GM19324 (cell line): ENCODE measurements around the gene REPS1.
A peak's percentile ranks its signal among the peaks of the same experiment; 100 is the strongest.
"Not testable (repeated sequence)": the region's sequence is repeated elsewhere in the genome, so short reads cannot be mapped to it uniquely, and the experiment has no call there.

Source experiments
- ATAC-seq: cut with Tn5 transposase; IDR thresholded peaks from one replicate; pipeline ENCODE4 v1.9.1; 2021; ENCODE audit warnings: mild to moderate bottlenecking, moderate library complexity; ENCODE audit not compliant: unreplicated experiment, low FRiP score

REPS1 gene

DNA sequence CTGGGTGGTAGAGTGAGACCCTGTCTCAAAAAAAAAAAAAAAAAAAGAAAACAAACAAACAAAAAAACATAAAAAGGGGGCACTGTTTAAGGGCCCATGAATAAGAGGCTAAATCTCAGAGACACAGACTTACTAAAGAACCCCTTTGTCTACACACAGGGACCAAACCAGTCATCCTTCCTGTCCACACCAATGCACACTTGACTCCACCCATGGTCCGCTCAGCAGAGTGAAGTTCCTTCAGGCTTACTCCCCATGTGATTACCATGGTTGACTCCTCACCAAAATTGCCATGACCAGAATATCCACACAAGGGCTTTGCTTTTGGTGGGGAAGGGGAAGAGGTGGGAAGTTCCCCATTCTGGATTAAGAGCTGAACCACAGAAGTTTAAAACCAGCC is 19.4 kb upstream of the REPS1 start:
- no peak for ATAC-seq

DNA sequence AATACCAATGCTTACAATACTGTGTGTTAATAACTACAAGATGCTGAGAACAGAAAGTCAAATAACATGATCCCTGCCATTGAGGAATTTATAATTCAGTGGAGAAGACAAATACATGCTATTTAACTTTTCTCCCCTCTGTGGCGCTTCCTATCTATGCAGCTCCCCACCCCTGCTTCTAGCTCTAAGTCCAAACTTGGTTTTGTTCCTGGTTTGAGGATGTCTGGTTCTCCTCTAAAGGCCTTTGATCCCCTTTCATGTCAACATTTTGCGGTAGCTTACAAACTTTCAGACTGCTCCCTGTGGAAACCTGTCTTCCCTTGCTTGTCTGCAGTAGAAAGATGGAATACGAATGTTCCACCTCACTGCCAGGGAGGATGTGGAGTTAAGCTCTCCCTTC is 18.4 kb upstream of the REPS1 start:
- ATAC-seq: no peak

DNA sequence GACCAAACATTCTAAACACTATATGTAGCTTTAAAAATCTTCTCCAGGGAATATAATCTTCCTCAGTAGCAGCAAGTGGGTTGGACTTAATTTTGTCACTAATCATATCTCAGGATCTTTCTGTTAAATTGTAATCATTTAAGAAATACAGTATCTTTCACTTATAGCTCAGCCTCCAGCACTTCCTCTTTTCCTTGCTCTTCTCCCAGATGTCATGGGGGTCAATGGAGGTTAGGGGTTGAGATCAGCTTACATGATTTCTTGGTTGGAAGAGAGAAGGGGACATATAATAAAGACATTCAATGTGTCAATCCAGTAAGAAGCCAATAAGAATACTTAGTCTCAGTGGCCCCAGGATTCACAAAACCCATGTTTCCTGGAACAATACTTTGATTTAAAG is 15.7 kb upstream of the REPS1 start:
- ATAC-seq: no peak

DNA sequence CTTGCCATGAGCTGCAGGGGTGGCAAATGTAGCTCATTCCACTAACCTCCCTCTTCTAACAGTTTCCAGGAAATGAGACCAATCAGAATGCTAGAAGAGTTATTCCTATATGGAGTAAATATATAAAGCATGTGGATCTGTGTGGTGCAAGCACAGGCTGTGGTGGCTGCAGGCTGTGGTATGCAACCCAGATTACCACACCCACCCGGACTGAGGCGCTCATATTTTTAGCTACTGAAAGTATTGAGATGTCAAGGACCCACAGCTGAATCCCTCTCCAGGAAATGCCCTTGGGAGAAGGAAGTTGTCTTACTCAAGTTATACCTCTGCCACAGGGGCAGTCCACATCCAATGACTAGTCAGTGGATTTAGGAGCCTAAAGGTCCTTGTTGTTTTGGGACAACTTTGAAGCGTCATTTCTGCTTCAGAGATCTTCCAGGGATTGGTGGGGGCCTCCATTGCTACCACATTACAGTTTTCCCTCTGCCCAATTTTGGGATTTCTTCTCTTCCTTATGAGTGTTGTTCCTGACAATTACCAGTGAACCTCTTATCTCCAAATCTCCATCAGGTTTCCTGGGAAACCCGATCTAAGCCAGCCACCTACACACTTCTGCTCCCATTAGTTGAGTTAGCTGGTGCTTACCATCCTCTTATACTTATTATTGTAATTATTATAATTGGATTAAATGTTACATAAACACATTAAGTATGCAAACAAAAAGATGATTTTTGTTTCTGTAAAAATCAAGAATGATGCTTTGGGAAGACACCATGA is 12.1 kb upstream of the REPS1 start:
- ATAC-seq: no peak

DNA sequence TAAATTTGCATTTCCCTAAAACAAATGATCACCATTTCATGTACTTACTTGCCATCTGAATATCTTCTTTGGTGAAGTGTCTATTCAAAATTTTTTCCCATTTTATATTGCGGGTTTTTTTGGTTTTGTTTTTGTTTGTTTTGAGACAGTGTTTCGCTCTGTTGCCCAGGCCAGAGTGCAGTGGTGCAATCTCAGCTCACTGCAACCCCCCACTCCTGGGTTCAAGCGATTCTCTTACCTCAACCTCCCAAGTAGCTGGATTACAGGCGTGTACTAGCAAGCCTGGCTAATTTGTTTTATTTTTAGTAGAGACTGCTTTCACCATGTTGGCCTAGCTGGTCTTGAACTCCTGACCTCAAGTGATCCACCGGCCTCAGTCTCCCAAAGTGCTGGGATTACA is 9.1 kb upstream of the REPS1 start:
- ATAC-seq: no peak

DNA sequence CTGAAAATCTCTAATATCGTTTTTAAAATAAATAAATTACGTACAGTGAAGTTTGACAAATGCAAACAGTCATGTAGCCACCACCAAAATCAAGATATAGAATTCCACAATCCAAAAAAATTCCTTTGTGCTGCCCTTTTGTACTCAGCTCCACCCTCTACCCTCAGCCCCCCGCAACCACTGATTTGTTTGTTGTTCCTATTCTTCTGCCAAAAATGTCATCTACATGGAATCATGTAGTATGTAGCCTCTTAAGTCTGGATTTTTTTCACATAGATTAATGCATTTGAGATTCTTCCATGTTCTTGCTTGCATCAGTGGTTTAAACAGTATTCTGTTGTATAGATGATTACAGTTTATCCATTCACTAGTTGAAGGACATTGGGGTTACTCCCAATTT is 8.5 kb upstream of the REPS1 start:
- no peak for ATAC-seq

DNA sequence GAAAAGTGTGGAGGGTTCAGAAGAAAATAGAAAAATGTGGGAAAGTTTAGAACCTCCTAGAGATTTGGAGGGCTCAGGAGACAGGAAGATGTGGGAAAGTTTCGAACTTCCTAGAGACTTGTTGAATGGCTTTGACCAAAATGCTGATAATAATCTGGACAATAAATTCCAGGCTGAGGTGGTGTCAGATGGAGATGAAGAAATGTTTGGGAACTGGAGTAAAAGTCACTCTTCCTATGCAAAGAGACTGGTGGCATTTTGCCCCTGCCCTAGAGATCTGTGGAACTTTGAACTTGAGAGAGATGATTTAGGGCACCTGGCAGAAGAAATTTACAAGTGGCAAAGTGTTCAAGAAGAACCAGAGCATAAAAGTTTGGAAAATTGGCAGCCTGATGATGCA is 5.4 kb upstream of the REPS1 start:
- not testable (repeated sequence) for ATAC-seq

DNA sequence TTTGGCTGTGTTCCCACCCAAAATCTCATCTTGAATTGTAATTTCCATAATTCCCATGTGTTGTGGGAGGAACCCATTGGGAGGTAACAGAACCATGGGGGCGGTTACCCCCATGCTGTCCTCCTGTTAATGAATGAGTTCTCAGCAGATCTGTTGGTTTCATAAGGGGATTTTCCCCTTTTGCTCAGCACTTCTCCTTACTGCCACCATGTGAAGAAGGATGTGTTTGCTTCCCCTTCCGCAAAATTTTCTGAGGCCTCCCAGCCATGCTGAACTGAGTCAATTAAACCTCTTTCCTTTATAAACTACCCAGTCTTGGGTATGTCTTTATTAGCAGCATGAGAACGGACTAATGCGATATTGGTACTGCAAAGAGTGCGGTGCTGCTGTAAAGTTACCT is 4.9 kb upstream of the REPS1 start:
- not testable (repeated sequence) for ATAC-seq

DNA sequence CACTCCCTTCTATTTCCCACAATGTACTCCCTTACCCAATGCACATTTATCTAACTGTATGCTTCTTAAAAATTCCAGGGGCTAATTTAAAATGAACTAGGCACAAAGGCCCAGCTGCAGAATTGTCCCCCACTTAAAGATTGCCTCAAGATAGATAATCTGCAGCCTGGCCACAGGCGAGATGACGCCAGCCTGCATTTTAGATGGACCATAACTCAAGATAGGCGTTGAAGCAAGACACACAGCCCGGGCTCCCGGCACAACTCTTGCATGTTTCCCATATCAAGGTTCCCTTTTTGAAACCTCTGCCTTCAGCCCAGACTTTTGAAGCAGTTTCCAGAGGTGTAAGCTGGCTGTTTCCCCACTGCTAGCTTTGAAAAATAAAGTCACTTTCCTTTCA is 3.2 kb upstream of the REPS1 start:
- ATAC-seq: no peak

DNA sequence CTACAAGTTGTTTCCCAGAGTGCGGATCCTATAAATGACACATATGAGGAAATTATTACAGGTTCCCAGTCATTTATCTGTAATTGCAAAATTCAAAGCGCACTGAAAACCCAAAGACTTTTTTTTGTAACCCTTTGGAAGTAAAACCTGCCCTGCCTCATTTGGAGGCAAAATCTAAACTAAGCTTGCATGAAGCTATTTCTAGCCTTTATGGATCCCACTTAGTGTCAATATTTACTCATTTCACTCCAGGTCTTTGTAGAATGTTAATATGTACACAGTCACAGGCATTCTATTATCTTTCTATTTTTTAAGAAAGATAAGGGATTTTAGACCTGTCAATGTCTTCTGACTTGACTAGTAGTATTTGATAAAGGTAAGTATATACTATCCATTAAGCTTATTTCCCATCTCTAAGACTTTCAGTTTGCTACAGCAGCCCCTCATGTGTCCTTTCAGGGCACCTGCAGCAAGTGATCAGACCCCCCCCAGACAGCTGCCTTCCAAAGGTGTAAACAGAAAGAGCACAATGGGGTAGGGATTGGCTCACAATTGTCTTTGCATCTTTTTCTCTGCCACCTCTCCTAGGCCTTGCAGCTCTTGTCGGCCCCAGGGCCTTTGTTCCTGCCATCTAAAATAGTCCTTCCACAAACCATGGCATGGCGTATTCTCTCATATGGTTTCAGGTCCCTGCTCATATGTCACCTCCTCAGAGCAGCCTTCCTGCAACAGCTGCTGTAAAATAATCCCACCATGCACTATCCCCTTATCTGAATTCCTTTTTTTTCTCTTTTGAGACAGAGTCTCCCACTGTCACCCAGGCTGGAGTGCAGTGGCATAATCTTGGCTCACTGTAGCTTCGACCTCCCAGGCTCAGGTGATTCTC is 1.3 kb upstream of the REPS1 start:
- no peak for ATAC-seq

DNA sequence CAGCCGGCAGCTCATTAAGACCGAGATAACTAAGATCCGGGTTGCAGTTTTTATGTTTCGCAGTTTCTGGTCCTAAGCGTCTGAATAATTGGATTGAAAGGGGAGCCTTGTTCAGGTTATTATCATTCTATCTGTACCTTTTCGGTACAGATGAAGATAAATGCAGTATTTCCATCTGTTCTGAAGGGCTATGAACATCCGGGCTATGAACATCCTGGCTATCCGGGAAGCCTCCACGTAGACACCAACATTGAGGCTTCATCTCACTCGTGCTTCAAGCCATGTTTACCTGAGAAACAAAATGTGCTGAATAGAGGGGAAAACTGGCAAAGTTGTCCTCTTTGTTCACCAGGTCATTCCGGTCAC is 399 bp upstream of the REPS1 start:
- ATAC-seq: peak; percentile 8

DNA sequence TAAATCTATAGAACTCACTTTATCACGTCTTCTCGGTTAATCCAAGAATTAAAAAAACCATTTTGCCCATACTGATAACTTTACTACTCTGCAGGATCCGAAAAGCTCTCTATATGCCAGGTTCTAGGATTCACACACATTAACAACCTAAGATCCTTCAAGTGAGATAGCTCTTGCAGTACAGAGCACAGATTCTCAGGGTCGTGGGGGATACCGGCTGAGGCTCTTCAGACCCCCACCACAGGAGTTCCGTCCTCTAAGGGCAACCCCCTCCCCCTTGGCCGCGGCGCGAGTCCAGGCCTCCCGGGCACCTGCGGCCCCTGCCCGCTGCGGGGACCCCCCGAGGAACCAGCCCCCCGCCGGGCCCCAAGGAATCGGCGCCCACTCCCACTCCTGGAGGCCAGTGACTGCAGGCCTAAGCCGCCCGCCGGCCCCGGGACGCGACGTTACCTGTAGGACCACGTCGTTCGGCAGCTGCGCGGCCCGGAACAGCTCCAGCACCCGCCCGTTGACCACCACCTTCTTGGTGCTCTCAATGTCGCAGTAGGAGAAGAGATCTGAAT is 892 bp downstream of the REPS1 start:
- ATAC-seq: no peak

DNA sequence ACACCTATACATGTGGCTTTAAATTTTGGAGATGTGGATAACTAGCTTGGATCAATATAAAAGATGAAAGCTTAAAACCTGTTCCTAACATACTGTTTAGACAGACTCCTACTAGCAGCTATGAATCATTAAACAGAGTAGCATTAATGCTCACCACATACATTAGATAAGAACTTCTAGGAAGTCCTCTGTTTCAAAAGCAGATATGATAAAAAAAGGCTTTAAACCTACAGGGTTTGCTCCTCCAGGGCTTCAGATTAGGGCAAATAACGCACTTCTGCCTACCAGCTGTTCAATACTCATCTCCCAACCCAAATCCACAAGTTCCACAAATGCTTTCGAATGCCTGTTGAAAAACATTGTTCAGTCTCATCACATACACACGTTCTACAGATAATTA is 1.5 kb downstream of the REPS1 start:
- no peak for ATAC-seq

DNA sequence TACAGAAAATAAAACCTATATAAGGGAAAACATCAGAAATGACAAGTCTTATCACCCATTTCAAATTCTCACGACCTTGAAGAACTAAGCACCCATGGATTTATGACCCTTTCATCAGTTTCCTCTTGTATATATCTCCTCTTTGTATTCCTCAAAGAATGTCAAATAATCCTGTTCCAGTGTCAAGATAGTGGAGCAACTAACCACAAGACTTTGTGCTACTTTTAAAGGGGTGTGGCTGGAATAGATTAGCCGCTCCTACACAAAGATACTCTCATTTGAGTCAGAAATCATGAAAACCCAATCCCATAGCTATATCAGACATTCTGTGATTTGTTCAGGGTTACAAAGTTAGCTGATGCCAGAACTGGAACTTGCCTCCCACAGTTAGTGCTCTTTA is 6.6 kb downstream of the REPS1 start:
- no peak for ATAC-seq

DNA sequence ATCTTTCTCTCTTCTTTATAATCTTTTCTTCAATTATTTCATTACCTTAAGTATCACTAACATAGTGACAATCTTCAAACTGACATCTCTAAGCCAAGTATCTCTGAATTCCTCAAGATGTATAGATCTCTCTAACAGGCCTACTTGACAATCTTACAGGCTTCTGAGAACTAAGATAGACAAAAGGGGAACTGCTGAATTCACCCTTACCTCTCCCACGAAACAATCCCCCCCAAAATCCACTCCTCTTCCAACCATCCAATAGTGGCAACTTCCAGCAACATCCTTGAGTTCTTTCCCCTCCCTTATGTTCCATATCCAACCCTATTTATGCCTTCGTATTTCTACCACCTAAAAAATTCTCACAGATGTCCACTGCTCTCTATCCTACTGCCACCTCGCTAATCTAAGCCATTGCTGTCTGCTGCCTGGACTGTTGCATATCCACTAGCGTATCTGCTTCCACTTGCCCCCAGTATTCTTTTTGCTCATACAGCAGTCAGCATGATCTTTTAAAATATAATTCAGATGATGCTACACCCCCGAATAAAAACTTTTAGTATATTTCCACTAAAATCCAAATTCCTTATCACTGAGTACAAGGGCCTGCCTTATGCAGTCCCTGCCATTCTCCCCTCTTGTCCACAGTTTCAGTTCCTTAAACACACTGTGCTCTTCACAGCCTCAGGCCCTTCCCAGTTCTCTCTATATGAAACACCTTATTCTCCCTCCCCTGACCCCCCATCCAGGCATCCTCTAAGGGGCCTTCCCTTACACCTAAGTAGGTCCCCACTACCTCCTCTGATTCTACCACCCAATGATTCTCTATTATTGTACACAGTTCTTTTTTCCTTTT is 8.0 kb downstream of the REPS1 start:
- no peak for ATAC-seq

DNA sequence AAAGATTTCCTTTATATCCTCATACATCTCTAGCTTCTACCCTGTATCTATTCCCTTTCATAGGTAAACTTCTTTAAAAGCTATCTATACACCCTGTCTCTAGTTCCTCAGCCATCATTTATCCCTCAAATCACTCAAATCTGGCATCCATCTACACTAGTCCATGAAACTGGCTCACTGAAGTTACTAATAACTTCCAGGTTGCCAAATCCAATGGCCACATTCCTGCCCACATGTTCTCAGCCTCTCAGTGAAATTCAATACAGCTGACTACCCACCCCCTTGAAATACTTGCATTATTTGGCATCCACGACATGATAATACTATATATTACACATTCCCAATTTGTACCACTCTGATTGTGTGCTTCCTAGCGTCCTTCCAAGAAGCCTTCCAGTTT is 8.7 kb downstream of the REPS1 start:
- ATAC-seq: no peak

DNA sequence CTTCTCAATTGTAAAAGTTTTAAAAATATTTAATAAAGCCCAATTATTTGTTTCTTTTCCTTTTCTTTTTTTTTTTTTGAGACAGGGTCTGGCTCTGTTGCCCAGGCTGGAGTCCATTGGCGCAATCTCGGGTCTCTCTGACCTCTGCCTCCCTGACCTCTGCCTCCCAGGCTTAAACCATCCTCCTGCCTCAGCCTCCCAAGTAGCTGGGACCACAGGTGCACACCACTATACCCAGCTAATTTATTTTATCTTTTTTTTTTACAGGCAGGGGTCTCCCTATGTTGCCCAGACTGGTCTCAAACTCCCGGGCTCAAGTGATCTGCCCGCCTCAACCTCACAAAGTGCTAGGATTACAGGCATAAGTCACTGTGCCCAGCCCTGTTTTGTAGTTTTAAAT is 9.8 kb downstream of the REPS1 start:
- no peak for ATAC-seq

DNA sequence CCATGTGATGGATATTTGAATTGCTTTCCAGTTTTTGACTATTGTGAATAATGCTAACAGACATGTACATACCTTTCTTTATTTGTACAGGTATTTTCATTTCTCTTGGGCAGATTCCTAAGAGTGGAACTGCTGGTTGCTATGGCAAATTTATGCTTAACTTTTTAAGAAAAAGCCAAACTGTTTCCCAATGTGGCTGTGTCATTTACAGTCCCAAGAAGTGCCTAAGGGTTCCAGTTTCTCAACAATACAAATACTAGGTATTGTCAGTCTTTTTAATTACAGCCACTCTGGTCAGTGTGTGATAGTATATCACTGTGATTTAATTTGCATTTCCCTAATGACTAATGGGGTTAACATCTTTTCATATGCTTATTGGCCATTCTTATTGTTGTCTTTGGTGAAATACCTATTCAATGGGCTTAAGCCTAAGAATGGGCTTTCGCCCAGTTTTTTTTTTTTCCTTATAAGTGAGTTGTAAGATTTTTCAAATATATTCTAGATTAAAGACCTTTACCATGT is 10.3 kb downstream of the REPS1 start:
- ATAC-seq: no peak

DNA sequence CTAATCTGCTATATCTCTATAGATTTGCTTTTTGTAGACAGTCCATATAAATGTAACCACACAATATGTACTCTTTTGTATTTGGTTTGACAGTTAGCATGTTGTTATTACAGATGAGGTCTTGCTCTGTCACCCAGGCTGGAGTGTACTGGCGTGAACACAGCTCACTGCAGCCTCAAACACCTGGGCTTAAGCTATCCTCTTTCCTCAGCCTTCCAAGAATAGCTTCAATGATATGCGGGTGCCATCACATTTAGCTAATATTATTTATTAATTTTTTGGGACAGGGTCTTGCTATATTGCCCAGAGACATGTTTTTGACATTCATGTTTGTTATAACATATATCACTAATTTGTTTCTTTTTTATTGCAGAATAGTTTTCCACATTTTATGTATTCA is 10.8 kb downstream of the REPS1 start:
- no peak for ATAC-seq

DNA sequence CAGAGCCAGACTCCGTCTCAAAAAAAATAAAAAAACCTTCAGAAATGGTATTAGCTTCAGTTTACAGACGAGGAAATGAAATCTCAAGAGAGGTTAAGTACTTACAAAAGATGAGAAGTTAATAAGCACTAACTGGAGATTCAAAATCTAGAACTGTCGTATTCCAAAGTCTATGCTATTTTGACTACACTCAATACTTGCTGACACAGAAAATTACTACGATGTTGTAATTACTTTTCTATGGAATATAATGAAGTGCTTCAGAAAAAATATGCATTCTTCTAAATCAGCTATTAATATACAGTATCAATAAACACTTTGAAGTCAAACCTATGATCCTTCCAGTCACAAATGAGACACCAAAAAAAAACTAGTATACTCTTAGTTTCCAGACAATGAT is 12.2 kb downstream of the REPS1 start:
- no peak for ATAC-seq
